ENCODE results near the gene ILKAP.

ILKAP gene

GRCh38 chr2:238121511-238122286 lies 81.8 kb downstream of the ILKAP start:
- H3K9ac ChIP-seq (ENCODE audit: low read depth, low read length), result no peak overlapping the region
- no peak overlapping the region for H2AFZ ChIP-seq (ENCODE audit: low read depth, low read length)
- no peaks in the 10 kb centered on the region for H3K4me1 ChIP-seq (ENCODE audit: insufficient read depth, low read length)
- no peak for TF ChIP-seq CTCF (IDR thresholded peaks at IDR 0.05; ENCODE audit: borderline replicate concordance, extremely low read depth, low read length, poor library complexity, severe bottlenecking)
- TF ChIP-seq EZH2 (IDR thresholded peaks at IDR 0.05; ENCODE audit: borderline replicate concordance, low read depth, low read length, severe bottlenecking), result no peak
- no peaks in the 10 kb centered on the region; the same call in 1 of the 2 replicates for H4K20me1 ChIP-seq (ENCODE audit: insufficient read depth, low read length)
- no peak overlapping the region for H3K4me3 ChIP-seq (ENCODE audit: low read depth in 1 of 2, low read length in 2 of 2)
- H3K27me3 ChIP-seq (ENCODE audit: insufficient read depth, low read length, poor library complexity), result peaks cover 19% of the 10 kb centered on the region
- no peak overlapping the region for H3K4me2 ChIP-seq (ENCODE audit: insufficient read depth, low read length)
- H3K27ac ChIP-seq (ENCODE audit: low read length), result no peak overlapping the region
- DNase-seq (no peak), ATAC-seq (ENCODE audit: insufficient read depth, low read depth) (no peak)
- no peaks in the 10 kb centered on the region for H3K36me3 ChIP-seq (ENCODE audit: insufficient read depth, low read length)
- H3K9me3 ChIP-seq (ENCODE audit: insufficient read depth, low read length, severe bottlenecking), result no peaks in the 10 kb centered on the region
- no peaks in the 10 kb centered on the region for H3K79me2 ChIP-seq (ENCODE audit: insufficient read depth, low read length)

GRCh38 chr2:238120463-238121298 lies 82.8 kb downstream of the ILKAP start:
- Histone ChIP-seq H3K27me3 (ENCODE audit: insufficient read depth, low read length, poor library complexity) (peaks cover 19% of the 10 kb centered on the region), H2AFZ (ENCODE audit: low read depth, low read length) (no peak overlapping the region), H3K9ac (ENCODE audit: low read depth, low read length) (no peak overlapping the region), H3K9me3 (ENCODE audit: insufficient read depth, low read length, severe bottlenecking) (no peaks in the 10 kb centered on the region), H4K20me1 (ENCODE audit: insufficient read depth, low read length) (no peaks in the 10 kb centered on the region; the same call in 1 of the 2 replicates), H3K36me3 (ENCODE audit: insufficient read depth, low read length) (no peaks in the 10 kb centered on the region), H3K79me2 (ENCODE audit: insufficient read depth, low read length) (no peaks in the 10 kb centered on the region), H3K4me2 (ENCODE audit: insufficient read depth, low read length) (no peak overlapping the region), H3K4me3 (ENCODE audit: low read depth in 1 of 2, low read length in 2 of 2) (no peak overlapping the region), H3K4me1 (ENCODE audit: insufficient read depth, low read length) (no peaks in the 10 kb centered on the region), H3K27ac (ENCODE audit: low read length) (no peak overlapping the region)
- no peak for ATAC-seq (ENCODE audit: insufficient read depth, low read depth)
- no peak for TF ChIP-seq CTCF (IDR thresholded peaks at IDR 0.05; ENCODE audit: borderline replicate concordance, extremely low read depth, low read length, poor library complexity, severe bottlenecking)
- TF ChIP-seq EZH2 (IDR thresholded peaks at IDR 0.05; ENCODE audit: borderline replicate concordance, low read depth, low read length, severe bottlenecking), result no peak
- no peak for DNase-seq

All from DND-41 (cell line).